ENCODE results near the gene ANKRD52.
A peak's percentile ranks its signal among the peaks of the same experiment; 100 is the strongest.
"Not testable (repeated sequence)": the region's sequence is repeated elsewhere in the genome, so short reads cannot be mapped to it uniquely, and the experiment has no call there.

Gene ANKRD52

GRCh38 chr12:56274299-56274698 lies 16.1 kb upstream of the ANKRD52 start:
- intact Hi-C loops (cut with DNase I), result no loop called here
- DNase-seq, result no peak

- intact Hi-C loops (cut with DNase I); DNase-seq: not testable (repeated sequence)
These were observed 14.3 kb upstream of the ANKRD52 start for GRCh38 chr12:56272468-56272867.

DNA sequence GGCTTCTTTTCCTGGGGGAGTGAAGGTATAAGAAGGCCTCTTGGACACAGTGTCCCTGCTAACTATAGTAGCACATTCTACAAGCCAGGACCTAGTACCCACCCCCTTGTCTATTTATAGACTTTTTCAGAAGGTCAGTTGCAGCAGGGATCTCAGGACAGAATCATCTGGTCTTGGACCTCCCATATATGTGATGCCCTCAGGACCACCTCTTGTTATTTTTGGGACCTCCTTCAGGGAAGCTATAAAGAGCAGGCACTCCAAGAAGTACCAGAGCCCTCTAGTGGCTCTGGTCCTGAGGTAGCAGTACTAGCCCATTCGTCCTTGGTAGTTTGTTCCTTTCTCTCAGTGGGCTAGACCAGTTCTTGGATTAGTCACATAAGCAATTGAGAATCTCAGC lies 12.8 kb upstream of the ANKRD52 start:
- intact Hi-C loops (cut with DNase I), result no loop called here
- peak in 1 of 10 donors; percentile 35 for DNase-seq

GRCh38 chr12:56267443-56268071 lies 9.4 kb upstream of the ANKRD52 start:
- intact Hi-C loops (cut with DNase I), result no loop called here
- peak in 1 of 10 donors; percentile 40 for DNase-seq

DNA sequence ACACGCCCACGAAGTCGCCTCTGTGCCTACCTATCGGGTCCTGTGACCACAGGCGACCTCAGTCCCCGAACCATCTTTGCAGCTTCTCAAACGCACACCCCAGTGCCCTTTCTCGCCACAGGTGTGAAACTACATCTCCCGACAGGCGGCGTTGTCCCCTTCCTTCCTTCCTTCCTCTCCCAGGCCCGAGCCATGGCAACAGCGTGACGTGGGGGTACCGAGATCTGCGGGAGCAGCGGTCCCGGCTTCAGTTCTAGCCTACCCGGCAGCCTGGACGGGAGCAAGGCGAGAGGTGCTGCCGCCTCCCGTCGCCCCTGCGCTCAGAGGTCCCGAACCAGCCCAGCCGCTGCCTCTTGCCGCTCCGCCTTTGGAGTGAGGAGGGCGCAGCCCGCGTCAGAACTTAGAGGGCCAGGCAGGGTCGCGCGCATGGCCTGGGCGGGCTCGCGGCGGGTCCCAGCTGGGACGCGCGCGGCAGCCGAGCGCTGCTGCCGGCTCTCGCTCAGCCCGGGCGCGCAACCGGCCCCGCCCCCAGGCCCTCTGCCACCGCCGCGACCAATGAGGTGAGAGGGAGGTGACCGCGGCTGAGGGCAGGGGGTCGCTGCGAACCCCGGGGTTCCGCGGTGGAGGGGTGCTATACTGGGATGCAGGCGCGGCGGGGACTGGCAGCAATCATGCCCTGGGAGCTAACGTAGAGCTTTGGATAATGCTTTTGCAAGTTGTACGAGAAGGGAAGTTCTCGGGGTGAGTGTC lies 8.7 kb upstream of the ANKRD52 start, which contains the start of gene COQ10A:
COQ10A (plus strand) TSS at position 250 of the 750 bp plus-strand sequence; CDS start at position 427, 177 bp downstream.
- DNase-seq, result peak; percentile 80 to 98 (median 88)
- intact Hi-C loops (cut with DNase I), result no loop called here

GRCh38 chr12:56266068-56266692 lies 8.0 kb upstream of the ANKRD52 start:
- peak in 1 of 10 donors; percentile 35 for DNase-seq
- intact Hi-C loops (cut with DNase I), result not testable (repeated sequence)

DNA sequence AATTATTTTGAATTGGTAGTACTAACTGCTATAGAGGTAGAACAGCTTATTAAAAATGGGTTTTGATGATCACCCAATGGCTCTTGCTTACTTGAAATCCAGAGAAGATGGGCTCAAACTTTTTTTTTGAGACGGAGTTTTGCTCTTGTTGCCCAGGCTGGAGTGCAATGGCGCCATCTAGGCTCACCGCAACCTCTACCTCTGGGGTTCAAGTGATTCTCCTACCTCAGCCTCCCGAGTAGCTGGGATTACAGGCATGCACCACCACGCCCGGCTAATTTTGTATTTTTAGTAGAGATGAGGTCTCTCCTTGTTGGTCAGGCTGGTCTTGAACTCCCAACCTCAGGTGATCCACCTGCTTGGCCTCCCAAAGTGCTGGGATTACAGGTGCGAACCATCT lies 4.8 kb upstream of the ANKRD52 start:
- DNase-seq; intact Hi-C loops (cut with DNase I): not testable (repeated sequence)

DNA sequence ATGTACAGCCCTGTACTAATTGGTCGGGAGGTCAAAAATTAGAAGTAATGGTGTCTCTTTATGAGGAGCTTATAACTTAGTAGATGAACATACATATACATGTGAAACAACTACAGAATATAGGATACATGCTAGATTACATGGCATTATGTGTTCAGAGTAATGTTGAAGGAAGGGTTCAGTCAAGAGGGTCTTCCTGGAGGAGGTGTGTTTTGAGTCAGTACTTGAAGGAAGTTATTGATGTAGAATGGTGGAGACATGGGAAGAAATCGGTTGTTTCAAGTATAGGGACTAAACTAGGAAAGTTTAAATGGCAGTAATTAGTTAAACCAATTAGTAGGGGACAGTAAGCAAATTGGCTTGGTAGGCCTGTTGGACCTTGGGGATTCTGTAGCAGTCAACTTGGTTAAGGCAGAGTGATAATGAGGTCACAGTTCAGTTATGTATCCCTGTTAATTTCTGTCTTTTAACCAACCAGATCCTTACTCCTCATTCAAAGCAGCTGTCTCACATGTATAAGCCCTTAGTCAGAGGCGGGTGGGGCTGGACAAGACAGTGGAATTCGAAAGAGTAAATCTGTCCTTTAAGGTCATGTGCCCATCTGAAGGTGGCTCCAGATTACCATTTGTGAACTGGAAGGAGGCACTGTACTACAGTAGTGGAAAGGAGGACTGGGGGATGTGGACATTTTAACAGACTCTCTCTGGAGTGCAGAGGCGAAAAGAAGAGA lies 3.5 kb upstream of the ANKRD52 start:
- intact Hi-C loops (cut with DNase I), result no loop called here
- DNase-seq, result no peak

GRCh38 chr12:56260921-56261320 lies 2.7 kb upstream of the ANKRD52 start:
- intact Hi-C loops (cut with DNase I), result no loop called here

DNA sequence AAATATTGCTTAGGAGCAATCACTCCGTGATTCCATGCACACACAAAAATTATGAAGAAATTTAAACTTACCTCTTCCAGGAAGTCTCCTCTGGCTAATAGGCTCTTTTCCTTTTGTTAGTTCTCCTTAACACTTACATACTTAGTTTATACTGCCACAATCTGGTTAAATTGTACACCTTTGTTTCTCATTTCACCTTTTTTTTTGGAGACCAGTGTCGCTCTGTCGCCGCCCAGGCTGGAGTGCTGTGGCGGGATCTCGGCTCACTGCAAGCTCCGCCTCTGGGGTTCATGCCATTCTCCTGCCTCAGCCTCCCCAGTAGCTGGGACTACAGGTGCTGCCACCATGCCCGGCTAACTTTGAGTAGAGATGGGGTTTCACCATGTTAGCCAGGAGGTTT lies 2.2 kb upstream of the ANKRD52 start:
- intact Hi-C loops (cut with DNase I), result no loop called here
- DNase-seq, result peak in 1 of 10 donors; percentile 59

More at GRCh38 chr12:56260921-56261320, 2.7 kb upstream of the ANKRD52 start:
- peak in 1 of 10 donors; percentile 25 for DNase-seq

DNA sequence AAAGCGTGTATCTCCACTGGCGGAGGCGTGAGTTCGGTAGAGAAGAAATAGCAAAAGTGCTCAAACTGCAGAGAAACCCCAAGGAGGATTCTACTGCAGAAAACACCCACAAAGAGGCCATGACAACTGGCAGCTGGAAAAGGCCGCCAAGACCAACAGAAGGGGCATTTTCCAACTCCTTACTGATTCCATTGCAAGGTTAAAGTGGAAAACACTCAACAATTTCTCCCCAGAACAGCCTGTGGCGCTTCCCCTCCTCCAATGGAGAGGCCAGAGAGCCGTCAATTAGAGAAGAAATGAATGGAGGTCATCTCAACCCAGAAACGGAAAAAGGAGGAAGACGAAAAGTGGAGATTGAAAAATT lies 618 bp upstream of the ANKRD52 start:
- DNase-seq, result no peak
- intact Hi-C loops (cut with DNase I), result loop anchor here (2.0 to 5.0 kb wide), 3 partner anchors 37 to 140 kb away; partner anchors contain the start of genes NABP2, RNF41 and ZC3H10

DNA sequence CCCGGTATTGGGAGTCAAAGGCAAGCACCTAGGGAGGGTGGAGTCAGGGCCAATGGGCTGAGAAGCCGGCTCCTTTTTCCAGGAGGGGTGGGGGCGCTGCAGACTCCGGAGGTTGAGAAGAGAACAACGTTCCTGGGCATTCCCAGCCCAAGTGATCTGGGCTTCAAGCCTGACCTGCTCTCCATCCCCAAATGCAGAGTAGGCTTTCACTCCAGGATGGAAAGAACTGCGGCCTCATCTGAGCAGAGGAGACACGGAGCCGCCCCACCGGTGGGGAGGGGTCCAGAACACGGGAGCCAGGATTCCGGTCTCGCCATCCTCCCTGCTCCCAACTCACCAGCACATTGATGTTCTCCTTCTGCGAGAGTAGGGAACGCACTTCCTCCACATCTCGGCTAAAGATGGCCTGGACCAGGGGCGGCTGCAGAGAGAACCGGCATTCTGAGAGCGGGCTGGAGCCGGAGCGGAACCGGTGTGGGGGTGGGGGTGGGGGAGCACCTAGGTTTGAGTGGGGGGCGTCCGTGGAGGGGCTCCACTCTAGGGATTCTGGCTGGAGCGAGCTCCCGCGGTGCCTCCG lies 605 bp downstream of the ANKRD52 start:
- intact Hi-C loops (cut with DNase I), result loop anchor here (2.0 to 5.0 kb wide), 3 partner anchors 35 to 139 kb away; partner anchors contain the start of genes NABP2, RNF41 and ZC3H10
- peak in 4 of 10 donors; percentile 11 to 79 (median 26) for DNase-seq

- peak in 1 of 10 donors; percentile 17 for DNase-seq
- intact Hi-C loops (cut with DNase I), result loop anchor here (5.0 kb wide), 1 partner anchor 35 kb away; the partner anchor contains the start of genes NABP2 and RNF41
These were observed 1.1 kb downstream of the ANKRD52 start for GRCh38 chr12:56257071-56257470.

DNA sequence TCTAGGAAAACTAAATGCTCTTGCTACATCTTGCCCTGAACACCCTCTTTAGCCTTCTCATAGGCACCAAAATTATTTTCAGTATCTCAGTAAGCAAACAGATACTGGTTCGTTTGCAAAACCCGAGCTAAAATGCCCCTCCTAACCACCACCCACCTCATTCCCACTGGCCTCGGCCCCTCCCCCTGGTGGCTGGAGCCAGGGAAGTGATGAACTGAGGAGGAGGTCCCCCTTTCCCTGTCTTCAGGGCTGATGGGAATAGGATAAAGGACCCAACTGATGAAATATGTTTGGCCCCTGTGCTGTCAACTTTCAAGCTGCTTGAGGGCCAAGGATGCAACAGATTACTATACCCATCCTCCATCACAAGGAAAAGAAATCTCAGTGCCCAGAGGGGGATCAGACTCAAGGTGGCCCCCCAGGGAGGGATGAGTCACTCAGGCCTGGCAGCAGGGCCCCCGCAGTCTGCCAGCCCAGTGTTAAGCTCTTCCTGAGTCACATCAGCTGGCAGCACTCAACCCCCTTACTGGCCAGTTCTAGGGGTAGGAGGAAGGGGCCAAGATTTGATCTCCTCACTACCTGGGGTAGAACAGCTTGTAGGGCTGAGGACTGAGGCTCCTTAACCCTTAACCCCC lies 1.7 kb downstream of the ANKRD52 start:
- peak in 1 of 10 donors; percentile 80 for DNase-seq
- intact Hi-C loops (cut with DNase I), result loop anchor here (5.0 kb wide), 1 partner anchor 34 kb away; the partner anchor contains the start of genes NABP2 and RNF41

GRCh38 chr12:56255671-56256070 lies 2.5 kb downstream of the ANKRD52 start:
- peak in 1 of 10 donors; percentile 75 for DNase-seq
- intact Hi-C loops (cut with DNase I), result loop anchor here (5.0 kb wide), 1 partner anchor 33 kb away; the partner anchor contains the start of genes NABP2 and RNF41

DNA sequence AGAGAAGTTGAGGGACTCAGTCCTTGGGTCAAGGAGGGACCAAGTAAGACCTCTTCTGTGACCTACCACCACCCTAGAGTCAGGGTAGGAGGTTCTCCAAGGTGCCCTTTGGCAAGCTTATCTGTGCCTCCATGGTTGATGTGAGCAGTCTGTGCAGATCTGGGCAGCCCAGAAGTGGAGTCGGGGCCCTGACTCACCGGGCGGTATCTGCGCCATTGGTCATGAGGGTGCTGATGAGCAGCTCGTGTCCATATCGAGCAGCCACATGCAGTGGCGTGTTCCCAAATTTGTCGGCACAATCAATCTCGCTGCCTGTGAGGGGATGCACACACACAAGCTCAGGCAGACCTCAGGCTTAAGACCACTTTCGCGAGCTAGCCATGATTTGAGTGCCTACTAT lies 5.1 kb downstream of the ANKRD52 start:
- intact Hi-C loops (cut with DNase I), result no loop called here
- DNase-seq, result no peak

DNA sequence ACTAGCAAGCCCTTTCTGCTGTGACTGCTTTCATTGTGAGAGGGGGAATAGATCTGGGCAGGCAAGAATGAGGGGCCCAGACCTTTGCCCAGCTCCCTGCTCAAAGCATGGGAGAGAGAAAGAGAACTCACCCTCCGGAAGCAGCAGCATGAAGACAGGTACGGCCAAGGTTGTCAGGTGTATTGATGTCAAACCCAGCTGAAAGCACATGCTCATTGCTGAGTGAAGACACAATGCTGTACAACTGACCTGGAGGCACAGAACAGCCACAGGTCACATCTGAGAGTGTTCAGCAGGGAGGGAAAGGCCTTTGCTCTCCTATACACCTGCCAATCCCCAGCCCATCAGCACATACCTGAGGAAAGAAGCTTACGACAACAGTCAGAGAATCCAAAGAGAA lies 5.5 kb downstream of the ANKRD52 start:
- no peak for DNase-seq
- intact Hi-C loops (cut with DNase I), result no loop called here

DNA sequence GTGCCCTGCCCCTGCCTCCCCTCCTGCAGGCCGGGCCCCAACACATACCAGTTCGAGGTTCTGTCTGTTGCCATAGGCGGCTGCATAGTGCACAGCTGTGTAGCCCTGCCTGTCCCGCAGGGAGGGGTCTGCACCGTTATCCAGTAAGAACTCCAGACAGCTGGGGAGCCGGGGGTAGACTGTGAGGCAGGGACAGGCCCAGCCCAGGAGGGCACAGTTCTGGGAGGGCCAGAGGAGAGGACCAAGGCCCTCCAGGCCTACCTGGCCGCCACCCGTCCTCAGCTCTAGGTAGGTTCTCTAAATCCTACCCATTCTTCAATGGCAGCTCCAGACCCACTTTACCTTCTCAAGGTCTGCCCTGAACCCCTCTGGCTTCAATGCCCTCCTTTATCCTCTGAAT lies 9.5 kb downstream of the ANKRD52 start:
- DNase-seq, result no peak
- intact Hi-C loops (cut with DNase I), result no loop called here

DNA sequence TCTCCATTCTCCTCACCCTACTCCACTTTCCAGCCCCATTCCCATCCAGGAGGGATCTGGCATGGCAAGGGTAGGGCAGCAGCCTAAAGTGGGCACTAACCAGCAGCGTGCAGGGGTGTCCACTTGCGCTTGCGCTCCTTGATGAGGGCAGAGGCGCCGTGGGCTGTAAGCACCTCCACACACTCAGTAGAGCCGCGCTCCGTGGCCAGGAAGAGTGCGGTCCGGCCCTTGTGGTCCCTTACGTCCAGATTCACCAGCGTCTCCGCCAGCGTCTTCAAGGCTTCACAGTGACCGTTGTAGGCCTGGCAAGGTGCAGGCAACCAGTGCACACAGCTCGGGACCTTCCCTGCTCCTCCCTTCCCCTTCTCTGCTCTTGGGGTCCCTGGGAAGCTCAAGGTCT lies 10.3 kb downstream of the ANKRD52 start:
- intact Hi-C loops (cut with DNase I), result no loop called here
- no peak for DNase-seq

All from posterior cingulate gyrus (tissue), 11 donors.